Measurements from ENCODE around the gene FALEC. TPM values are rescaled to one million over a fixed set of nuclear protein-coding genes. Genes with fewer than 3 reads are reported as not detected.

The FALEC gene
- total RNA-seq, 1 donor from 2014 or later = 0.43 TPM

GRCh38 chr1:150512846-150513245 is 2.7 kb upstream of the FALEC start:
- Histone ChIP-seq H3K79me2 (ENCODE audit: insufficient read depth, low read length) (peaks cover 18% of the 10 kb centered on the region), H3K4me3 (ENCODE audit: insufficient read depth, low read depth, low read length) (no peak overlapping the region)

GRCh38 chr1:150513351-150513791 is 2.2 kb upstream of the FALEC start:
- no peak for FAIRE-seq

More at GRCh38 chr1:150512846-150513245, 2.7 kb upstream of the FALEC start:
- no peak for TF ChIP-seq CTCF (IDR thresholded peaks at IDR 0.05; ENCODE audit: insufficient read depth, low read depth, low read length)
- TF ChIP-seq EZH2 (IDR thresholded peaks at IDR 0.05; ENCODE audit: insufficient read depth, low read length) = no peak
- no peaks in the 10 kb centered on the region for H3K9me3 ChIP-seq (ENCODE audit: insufficient read depth, low read depth, low read length)
- no peak overlapping the region for H3K9ac ChIP-seq (ENCODE audit: low read length)
- no peak for FAIRE-seq
- H2AFZ ChIP-seq (ENCODE audit: low read depth, low read length) = no peak overlapping the region
- peaks cover 19% of the 10 kb centered on the region for H3K4me1 Mint-ChIP-seq (ENCODE audit: low read depth, unreplicated experiment)
- H4K20me1 ChIP-seq (ENCODE audit: insufficient read depth, low read length) = no peaks in the 10 kb centered on the region
- H3K27ac ChIP-seq (ENCODE audit: low read depth, low read length) = no peak overlapping the region
- no peaks in the 10 kb centered on the region for H3K27me3 ChIP-seq (ENCODE audit: insufficient read depth, low read length)
- no peaks in the 10 kb centered on the region for H3K27me3 Mint-ChIP-seq (ENCODE audit: low read depth, unreplicated experiment)
- no peak for DNase-seq (ENCODE audit: low read depth)
- no peak overlapping the region for H3K4me2 ChIP-seq (ENCODE audit: low read length)
- no peaks in the 10 kb centered on the region for H3K36me3 ChIP-seq (ENCODE audit: insufficient read depth, low read length)
- H3K36me3 Mint-ChIP-seq (ENCODE audit: low read depth, unreplicated experiment) = peaks cover 20% of the 10 kb centered on the region
- no peaks in the 10 kb centered on the region for H3K9me3 Mint-ChIP-seq (ENCODE audit: unreplicated experiment)
- H3K27ac Mint-ChIP-seq (ENCODE audit: unreplicated experiment) = no peak overlapping the region
- H3K4me1 ChIP-seq (ENCODE audit: insufficient read depth, low read length) = peaks cover 21% of the 10 kb centered on the region
- no peak overlapping the region for H3K4me3 Mint-ChIP-seq (ENCODE audit: unreplicated experiment)

More at GRCh38 chr1:150513351-150513791, 2.2 kb upstream of the FALEC start:
- Mint-ChIP-seq H3K27me3 (ENCODE audit: low read depth, unreplicated experiment) (no peaks in the 10 kb centered on the region), H3K4me3 (ENCODE audit: unreplicated experiment) (no peak overlapping the region), H3K36me3 (ENCODE audit: low read depth, unreplicated experiment) (peaks cover 16% of the 10 kb centered on the region), H3K27ac (ENCODE audit: unreplicated experiment) (no peak overlapping the region), H3K4me1 (ENCODE audit: low read depth, unreplicated experiment) (peaks cover 15% of the 10 kb centered on the region), H3K9me3 (ENCODE audit: unreplicated experiment) (no peaks in the 10 kb centered on the region)
- Histone ChIP-seq H3K9me3 (ENCODE audit: insufficient read depth, low read depth, low read length) (no peaks in the 10 kb centered on the region), H3K79me2 (ENCODE audit: insufficient read depth, low read length) (peaks cover 14% of the 10 kb centered on the region), H2AFZ (ENCODE audit: low read depth, low read length) (no peak overlapping the region), H3K4me2 (ENCODE audit: low read length) (no peak overlapping the region), H3K36me3 (ENCODE audit: insufficient read depth, low read length) (no peaks in the 10 kb centered on the region), H3K4me3 (ENCODE audit: insufficient read depth, low read depth, low read length) (no peak overlapping the region), H3K9ac (ENCODE audit: low read length) (no peak overlapping the region), H4K20me1 (ENCODE audit: insufficient read depth, low read length) (no peaks in the 10 kb centered on the region), H3K4me1 (ENCODE audit: insufficient read depth, low read length) (peaks cover 15% of the 10 kb centered on the region), H3K27me3 (ENCODE audit: insufficient read depth, low read length) (no peaks in the 10 kb centered on the region), H3K27ac (ENCODE audit: low read depth, low read length) (no peak overlapping the region)
- TF ChIP-seq EZH2 (IDR thresholded peaks at IDR 0.05; ENCODE audit: insufficient read depth, low read length) (no peak), CTCF (IDR thresholded peaks at IDR 0.05; ENCODE audit: insufficient read depth, low read depth, low read length) (no peak)
- no peak for DNase-seq (ENCODE audit: low read depth)
